H9 (cell line): ENCODE data around the gene SUFU. TPM values are rescaled to one million over a fixed set of nuclear protein-coding genes. Genes with fewer than 3 reads are reported as not detected.

Experiments
- DNase-seq: peaks from one replicate; pipeline ENCODE4 v3.0.0-alpha.2; 2017
- H2AFZ ChIP-seq: one replicate; pipeline ENCODE4 v1.6.1; 2013; ENCODE audit warnings: mild to moderate bottlenecking, low read length, control low read depth, moderate library complexity
- H2AK5ac ChIP-seq: 2 replicates; pipeline ENCODE4 v1.6.1; 2013; ENCODE audit warnings: low read length, control low read depth, mixed read lengths; ENCODE audit not compliant: insufficient read length
- H2BK120ac ChIP-seq: one replicate; pipeline ENCODE4 v1.6.1; 2013; ENCODE audit warnings: low read depth, mild to moderate bottlenecking, low read length, control low read depth, inconsistent platforms; ENCODE audit not compliant: poor library complexity, severe bottlenecking
- H2BK12ac ChIP-seq: 2 replicates; pipeline ENCODE4 v1.6.1; 2013; ENCODE audit warnings: low read length, control low read depth, mixed read lengths, low read depth; ENCODE audit not compliant: insufficient read length
- H2BK15ac ChIP-seq: 2 replicates; pipeline ENCODE4 v1.6.1; 2013; ENCODE audit warnings: low read depth, low read length, control low read depth
- H2BK20ac ChIP-seq: one replicate; pipeline ENCODE4 v1.6.1; 2013; ENCODE audit warnings: low read depth, mild to moderate bottlenecking, low read length, control low read depth, inconsistent platforms; ENCODE audit not compliant: poor library complexity, severe bottlenecking
- H2BK5ac ChIP-seq: 2 replicates; pipeline ENCODE4 v1.6.1; 2013; ENCODE audit warnings: low read length, control low read depth, mixed read lengths; ENCODE audit not compliant: insufficient read length
- H3K14ac ChIP-seq: 2 replicates; pipeline ENCODE4 v1.6.1; 2013; ENCODE audit warnings: low read length, control low read depth; ENCODE audit not compliant: insufficient read depth
- H3K18ac ChIP-seq: 2 replicates; pipeline ENCODE4 v1.6.1; 2013; ENCODE audit warnings: low read depth, mild to moderate bottlenecking, mixed read lengths, low read length, control low read depth; ENCODE audit not compliant: insufficient read length
- H3K23ac ChIP-seq: 2 replicates; pipeline ENCODE4 v1.6.1; 2013; ENCODE audit warnings: low read length, control low read depth, mixed read lengths, low read depth; ENCODE audit not compliant: insufficient read length
- H3K23me2 ChIP-seq: 2 replicates; pipeline ENCODE4 v1.6.1; 2013; ENCODE audit warnings: low read depth, mild to moderate bottlenecking, mixed read lengths, low read length, control low read depth; ENCODE audit not compliant: insufficient read length, poor library complexity, severe bottlenecking
- H3K27ac ChIP-seq: 2 replicates; pipeline ENCODE4 v1.5.1; 2013; ENCODE audit warnings: low read length, control low read depth, mixed read lengths, low read depth; ENCODE audit not compliant: insufficient read length
- H3K27me3 ChIP-seq: 2 replicates; pipeline ENCODE4 v1.6.1; 2013; ENCODE audit warnings: low read length, control low read depth, inconsistent platforms; ENCODE audit not compliant: insufficient read depth
- H3K4ac ChIP-seq: 2 replicates; pipeline ENCODE4 v1.6.1; 2013; ENCODE audit warnings: low read depth, mild to moderate bottlenecking, control low read depth, inconsistent platforms, low read length, moderate library complexity
- H3K4me1 ChIP-seq: 2 replicates; pipeline ENCODE4 v1.6.1; 2013; ENCODE audit warnings: low read length, control low read depth, inconsistent platforms; ENCODE audit not compliant: insufficient read depth
- H3K4me2 ChIP-seq: 2 replicates; pipeline ENCODE4 v1.6.1; 2013; ENCODE audit warnings: low read length, control low read depth, mixed read lengths; ENCODE audit not compliant: insufficient read length, insufficient read depth
- H3K56ac ChIP-seq: 2 replicates; pipeline ENCODE4 v1.6.1; 2013; ENCODE audit warnings: low read depth, mild to moderate bottlenecking, mixed read lengths, low read length, control low read depth; ENCODE audit not compliant: insufficient read length
- H3K79me1 ChIP-seq: 2 replicates; pipeline ENCODE4 v1.6.1; 2013; ENCODE audit warnings: low read depth, mild to moderate bottlenecking, moderate library complexity, low read length, control low read depth, inconsistent platforms; ENCODE audit not compliant: insufficient read depth, poor library complexity, severe bottlenecking
- H3K79me2 ChIP-seq: 2 replicates; pipeline ENCODE4 v1.6.1; 2013; ENCODE audit warnings: low read length, control low read depth, inconsistent platforms; ENCODE audit not compliant: insufficient read depth
- H3K9ac ChIP-seq: 2 replicates; pipeline ENCODE4 v1.6.1; 2013; ENCODE audit warnings: low read length, control low read depth, mixed read lengths; ENCODE audit not compliant: insufficient read length; ENCODE audit errors: extremely low read depth
- H3K9me3 ChIP-seq: one replicate; pipeline ENCODE4 v1.6.1; 2013; ENCODE audit warnings: low read depth, low read length, inconsistent platforms; ENCODE audit not compliant: control insufficient read depth
- H3T11ph ChIP-seq: one replicate; pipeline ENCODE4 v1.6.1; 2013; ENCODE audit warnings: mild to moderate bottlenecking, low read length, control low read depth, inconsistent platforms
- H4K20me1 ChIP-seq: one replicate; pipeline ENCODE4 v1.6.1; 2013; ENCODE audit not compliant: control insufficient read depth, insufficient read length, insufficient read depth
- H4K5ac ChIP-seq: 2 replicates; pipeline ENCODE4 v1.6.1; 2013; ENCODE audit warnings: low read depth, mild to moderate bottlenecking, mixed read lengths, low read length, control low read depth; ENCODE audit not compliant: insufficient read length
- H4K8ac ChIP-seq: replicated peaks from 2 replicates; pipeline ENCODE4 v1.6.1; 2013; ENCODE audit warnings: low read length, control low read depth, mixed read lengths, low read depth; ENCODE audit not compliant: insufficient read length
- H4K91ac ChIP-seq: 2 replicates; pipeline ENCODE4 v1.6.1; 2013; ENCODE audit warnings: low read depth, mild to moderate bottlenecking, moderate library complexity, mixed read lengths, low read length, control low read depth; ENCODE audit not compliant: insufficient read length
- H3K27ac Mint-ChIP-seq, 3 experiments: 2 replicates in 2 of 3; 3 replicates in 1 of 3; pipeline ENCODE4 v1.8.0; 2020 to 2021; ENCODE audit warnings: mixed read lengths in 3 of 3, mild to moderate bottlenecking in 1 of 3, moderate library complexity in 1 of 3
- H3K27me3 Mint-ChIP-seq: 2 replicates; pipeline ENCODE4 v1.8.0; 2021; ENCODE audit warnings: low read depth, mild to moderate bottlenecking, moderate library complexity, mixed read lengths
- H3K36me3 Mint-ChIP-seq, 3 experiments: 2 replicates in 2 of 3; 3 replicates in 1 of 3; pipeline ENCODE4 v1.8.0; 2020 to 2021; ENCODE audit warnings: low read depth in 3 of 3, mixed read lengths in 3 of 3; ENCODE audit not compliant: insufficient read depth in 1 of 3
- H3K4me1 Mint-ChIP-seq, 2 experiments: 2 replicates each; pipeline ENCODE4 v1.8.0; 2020; ENCODE audit warnings: mixed read lengths in 2 of 2
- H3K4me3 Mint-ChIP-seq, 2 experiments: 2 replicates in 1 of 2; 3 replicates in 1 of 2; pipeline ENCODE4 v1.8.0; 2020 to 2021; ENCODE audit warnings: mild to moderate bottlenecking in 2 of 2, mixed read lengths in 2 of 2, moderate library complexity in 1 of 2
- H3K9me3 Mint-ChIP-seq, 2 experiments: 2 replicates in 1 of 2; 3 replicates in 1 of 2; pipeline ENCODE4 v1.8.0; 2020; ENCODE audit warnings: mild to moderate bottlenecking in 2 of 2, mixed read lengths in 2 of 2, moderate library complexity in 1 of 2
- WGBS: extraction: QIAGEN DNeasy Blood & Tissue Kit; methylation state at CpG from one replicate; pipeline ENCODE4 v1.1.7; 2013; ENCODE audit warnings: missing lambda C conversion rate, low lambda C conversion rate, mixed read lengths; ENCODE audit not compliant: insufficient read length; ENCODE audit errors: extremely low coverage; 5-methylcytosine and 5-hydroxymethylcytosine counted together
- total RNA-seq: library from RNA; stranded (reverse); gene quantifications from 2 replicates; pipeline ENCODE4 v1.2.1, GENCODE V29; 2021
- TF ChIP-seq, protein P1 (sequence below): fragments of 200-600 bp; sonication (generic); conservative IDR thresholded peaks from 3 replicates; pipeline ENCODE4 v1.8.0; 2021; ENCODE audit warnings: antibody characterized with exemption, mild to moderate bottlenecking

SUFU gene
- total RNA-seq, 1 experiment from 2014 or later, result 9.5 TPM

DNA sequence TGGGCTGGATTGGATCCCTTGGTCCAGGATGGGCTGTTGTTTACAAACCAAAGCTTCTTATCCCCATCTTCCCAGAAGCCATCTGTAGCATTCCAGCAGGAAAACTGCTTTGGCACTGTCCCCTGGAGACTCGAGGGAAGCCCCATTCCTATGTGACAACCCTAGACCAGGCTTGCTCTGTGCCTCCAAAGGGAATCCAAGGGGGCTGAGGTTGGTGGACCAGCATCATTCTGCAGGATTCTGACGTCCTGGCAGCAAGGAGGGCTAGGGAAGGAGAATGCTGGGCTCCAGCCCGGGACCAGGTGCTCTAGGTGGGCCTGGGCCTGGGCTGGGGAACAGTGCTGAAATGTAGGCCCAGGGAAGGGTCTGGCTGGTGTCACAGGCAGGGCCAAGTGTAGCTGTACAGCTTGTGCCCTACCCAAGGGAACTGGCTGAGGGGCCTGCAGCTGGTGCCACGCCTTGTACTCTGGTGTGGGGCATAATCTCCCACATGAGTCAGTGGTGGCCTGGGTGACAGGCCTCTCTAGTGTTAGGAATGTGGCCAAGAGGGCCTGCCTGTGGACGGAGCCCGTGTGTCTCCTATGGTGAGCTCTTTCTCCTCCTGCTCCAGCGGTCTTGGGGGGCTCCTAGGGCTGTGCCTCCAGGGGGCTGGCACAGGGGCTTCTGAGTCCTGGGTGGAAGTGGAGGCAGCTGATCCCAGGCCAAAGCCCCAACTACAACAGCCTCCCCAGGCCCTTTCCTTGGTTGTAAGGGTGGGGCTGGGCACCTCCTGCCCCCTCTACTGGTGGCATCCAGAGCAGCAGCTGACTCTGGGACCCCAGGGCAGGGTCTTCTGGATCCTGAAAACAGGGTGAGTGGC is 165.7 kb downstream of the SUFU start:
- no peak overlapping the region for H3K14ac ChIP-seq
- no peak overlapping the region for H4K5ac ChIP-seq
- H4K91ac ChIP-seq, result no peak overlapping the region
- H3K79me1 ChIP-seq, result no peaks in the 10 kb centered on the region
- H3K56ac ChIP-seq, result no peak overlapping the region
- H3K79me2 ChIP-seq, result no peaks in the 10 kb centered on the region
- no peak overlapping the region for H3K27ac Mint-ChIP-seq
- no peak overlapping the region for H3K9ac ChIP-seq
- H2BK5ac ChIP-seq, result no peak overlapping the region
- H3K18ac ChIP-seq, result no peak overlapping the region
- H3K4me1 ChIP-seq, result peaks cover 9% of the 10 kb centered on the region
- H3K36me3 Mint-ChIP-seq, result no peaks in the 10 kb centered on the region; a peak in 1 of 7 replicates
- no peak overlapping the region for H3K4ac ChIP-seq
- no peak overlapping the region for H2AK5ac ChIP-seq
- no peaks in the 10 kb centered on the region for H4K20me1 ChIP-seq
- H3K9me3 ChIP-seq, result no peaks in the 10 kb centered on the region
- no CpG with 5 or more reads among the region's 7 CpGs for WGBS
- H3K4me3 Mint-ChIP-seq, result no peak overlapping the region
- no peak overlapping the region for H2BK120ac ChIP-seq
- H3K9me3 Mint-ChIP-seq, result no peaks in the 10 kb centered on the region; a peak in 1 of 5 replicates
- H2AFZ ChIP-seq, result no peak overlapping the region
- no peak overlapping the region for H3K4me2 ChIP-seq
- H3T11ph ChIP-seq, result no peak overlapping the region
- H2BK15ac ChIP-seq, result no peak overlapping the region
- H3K27me3 ChIP-seq, result no peaks in the 10 kb centered on the region
- H3K27ac ChIP-seq, result no peak overlapping the region
- TF ChIP-seq, protein P1, sequence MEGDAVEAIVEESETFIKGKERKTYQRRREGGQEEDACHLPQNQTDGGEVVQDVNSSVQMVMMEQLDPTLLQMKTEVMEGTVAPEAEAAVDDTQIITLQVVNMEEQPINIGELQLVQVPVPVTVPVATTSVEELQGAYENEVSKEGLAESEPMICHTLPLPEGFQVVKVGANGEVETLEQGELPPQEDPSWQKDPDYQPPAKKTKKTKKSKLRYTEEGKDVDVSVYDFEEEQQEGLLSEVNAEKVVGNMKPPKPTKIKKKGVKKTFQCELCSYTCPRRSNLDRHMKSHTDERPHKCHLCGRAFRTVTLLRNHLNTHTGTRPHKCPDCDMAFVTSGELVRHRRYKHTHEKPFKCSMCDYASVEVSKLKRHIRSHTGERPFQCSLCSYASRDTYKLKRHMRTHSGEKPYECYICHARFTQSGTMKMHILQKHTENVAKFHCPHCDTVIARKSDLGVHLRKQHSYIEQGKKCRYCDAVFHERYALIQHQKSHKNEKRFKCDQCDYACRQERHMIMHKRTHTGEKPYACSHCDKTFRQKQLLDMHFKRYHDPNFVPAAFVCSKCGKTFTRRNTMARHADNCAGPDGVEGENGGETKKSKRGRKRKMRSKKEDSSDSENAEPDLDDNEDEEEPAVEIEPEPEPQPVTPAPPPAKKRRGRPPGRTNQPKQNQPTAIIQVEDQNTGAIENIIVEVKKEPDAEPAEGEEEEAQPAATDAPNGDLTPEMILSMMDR, result peak; percentile 68
- no peak overlapping the region for H3K23ac ChIP-seq
- no peaks in the 10 kb centered on the region for H3K23me2 ChIP-seq
- no peak overlapping the region for H4K8ac ChIP-seq
- H3K4me1 Mint-ChIP-seq, result peaks cover 40 to 50% of the 10 kb centered on the region in 2 experiments
- peak; percentile 60 for DNase-seq
- no peaks in the 10 kb centered on the region; the same call in 1 of the 2 replicates for H3K27me3 Mint-ChIP-seq
- no peak overlapping the region for H2BK12ac ChIP-seq
- H2BK20ac ChIP-seq, result no peak overlapping the region
